D721Med (cell line): ENCODE results near the gene NFATC2.

Experiments used
- DNase-seq: peaks from one replicate; pipeline ENCODE4 v3.0.0; 2011; ENCODE audit warnings: low spot score; ENCODE audit not compliant: insufficient read length
- FAIRE-seq: peaks from 2 replicates; lab custom pipeline; 2011; peaks lifted over from hg19 to GRCh38; lab: Jason Lieb, UNC
- CTCF ChIP-seq: IDR thresholded peaks from 2 replicates; pipeline ENCODE4 v1.5.1; 2012; ENCODE audit warnings: mild to moderate bottlenecking, control low read depth; ENCODE audit not compliant: insufficient read depth; ENCODE audit errors: missing control alignments

NFATC2 gene

GRCh38 chr20:51413857-51414256 lies 128.7 kb downstream of the NFATC2 start:
- no peak for FAIRE-seq
- DNase-seq, result no peak
- TF ChIP-seq CTCF, result no peak

DNA sequence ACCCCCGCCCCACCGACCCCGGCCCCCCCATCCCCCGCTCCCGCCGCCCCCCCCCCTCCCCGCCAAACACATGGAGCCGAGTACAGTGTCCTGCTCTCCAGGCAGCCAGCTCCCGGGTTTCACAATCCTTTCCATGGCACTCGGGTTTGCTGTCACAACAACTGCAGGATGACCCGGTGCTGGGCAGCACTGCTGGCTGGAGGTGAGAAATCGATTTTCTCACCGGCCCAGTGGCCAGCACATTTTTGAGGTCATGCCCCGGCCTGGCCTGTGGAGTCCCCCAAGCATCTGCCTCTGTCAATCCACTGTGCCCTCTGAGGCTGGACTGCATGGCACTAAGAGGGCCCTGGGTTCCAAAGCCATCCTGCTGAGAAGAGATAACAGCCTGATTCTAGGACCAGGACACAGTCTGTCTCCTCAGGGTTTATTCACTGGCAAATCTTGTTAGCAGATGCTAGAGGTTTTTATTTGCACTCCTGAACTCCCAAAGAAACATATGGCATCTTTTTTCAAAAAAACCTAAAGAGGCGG lies 129.5 kb downstream of the NFATC2 start:
- FAIRE-seq, result no peak
- no peak for TF ChIP-seq CTCF

DNA sequence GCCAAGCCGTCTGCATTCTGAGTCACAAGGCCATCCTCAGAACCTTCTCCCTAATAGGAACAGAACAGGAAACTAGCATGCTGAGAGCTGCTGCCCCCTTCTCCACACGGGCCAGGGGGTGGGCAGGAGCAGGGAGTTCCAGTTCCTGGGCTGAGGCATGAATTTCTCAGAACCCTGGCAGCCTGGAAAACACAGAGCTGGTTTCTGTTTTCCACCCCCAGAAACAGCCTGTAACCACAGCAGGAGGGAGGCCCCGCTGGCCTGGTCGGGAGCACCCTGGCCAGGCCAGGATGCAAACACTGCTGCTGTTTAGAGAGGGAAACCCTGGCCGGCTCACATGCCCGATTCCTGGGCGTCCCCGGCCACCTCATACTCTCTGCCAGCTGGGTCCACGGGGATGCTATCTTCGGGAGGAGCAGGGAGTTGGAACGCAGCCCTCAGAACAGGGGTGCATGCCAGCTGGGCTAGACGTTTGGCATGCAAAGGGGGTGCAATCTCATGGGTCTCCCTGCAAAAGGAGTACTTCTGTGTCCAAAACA lies 130.1 kb downstream of the NFATC2 start:
- DNase-seq, result no peak

More for the DNA sequence above, 129.5 kb downstream of the NFATC2 start:
- DNase-seq, result no peak

GRCh38 chr20:51411870-51412269 lies 130.6 kb downstream of the NFATC2 start:
- no peak for DNase-seq
- TF ChIP-seq CTCF, result no peak

More for the DNA sequence above, 130.1 kb downstream of the NFATC2 start:
- FAIRE-seq, result no peak
- TF ChIP-seq CTCF, result no peak

GRCh38 chr20:51410586-51411325 lies 131.8 kb downstream of the NFATC2 start:
- no peak for FAIRE-seq
- no peak for TF ChIP-seq CTCF
- no peak for DNase-seq

More at GRCh38 chr20:51411870-51412269, 130.6 kb downstream of the NFATC2 start:
- FAIRE-seq, result no peak

DNA sequence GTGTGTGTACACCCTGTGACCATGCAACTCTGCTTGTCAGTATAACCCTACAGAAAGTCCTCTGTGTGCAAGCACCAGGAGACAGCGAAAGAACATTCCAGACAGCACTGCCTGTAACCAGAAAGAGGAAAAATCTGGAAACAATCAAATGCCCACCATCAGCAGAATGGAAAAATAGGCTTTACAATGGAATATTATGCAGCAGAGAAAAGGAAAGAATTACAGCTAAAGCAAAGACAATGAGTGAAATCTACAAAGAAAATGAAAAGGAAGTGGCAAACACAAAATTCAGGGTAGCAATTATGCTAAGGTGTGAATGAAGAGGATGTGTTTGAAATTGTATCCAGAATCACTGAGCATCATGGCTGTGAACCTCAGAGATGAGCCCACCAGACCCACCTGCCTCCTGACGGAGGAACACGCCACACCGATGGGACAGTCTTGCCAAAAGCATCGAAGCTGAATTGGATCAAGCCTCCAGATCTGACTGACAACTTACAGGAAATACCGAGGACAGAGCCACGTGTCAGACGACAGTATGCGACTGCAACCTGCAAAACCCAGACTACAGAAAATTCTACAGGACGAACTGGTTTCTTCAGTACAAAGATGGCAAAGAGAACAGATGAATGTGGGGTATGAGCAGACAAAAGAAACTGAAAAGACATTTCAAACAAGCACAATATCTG lies 133.2 kb downstream of the NFATC2 start:
- no peak for TF ChIP-seq CTCF
- no peak for DNase-seq
- FAIRE-seq, result no peak
